Measurements from ENCODE around the gene CAV2. TPM values are rescaled to one million over a fixed set of nuclear protein-coding genes. Genes with fewer than 3 reads are reported as not detected.
"Not testable (repeated sequence)": the region's sequence is repeated elsewhere in the genome, so short reads cannot be mapped to it uniquely, and the experiment has no call there.

Gene CAV2
- total RNA-seq, 2 experiments from 2014 or later, result not detected

GRCh38 chr7:116477625-116478024 lies 21.9 kb upstream of the CAV2 start:
- intact Hi-C loops (cut with DNase I, micrococcal nuclease), result no loop called here
- DNase-seq (no peak), ATAC-seq (no peak)
- Mint-ChIP-seq H3K27ac (no peak overlapping the region), H3K9me3 (ENCODE audit: low read depth) (peaks cover 5% of the 10 kb centered on the region), H3K4me3 (no peak overlapping the region), H3K36me3 (ENCODE audit: low read depth) (no peaks in the 10 kb centered on the region), H3K4me1 (no peaks in the 10 kb centered on the region), H3K27me3 (peaks cover 21% of the 10 kb centered on the region)
- POLR2A ChIA-PET, result no interaction called here
- CTCF ChIA-PET, result interaction anchor here (0.7 kb wide), 1 partner anchor 320 kb away, joined by 3 read pairs; no protein-coding TSS in a partner anchor

GRCh38 chr7:116478834-116479233 lies 20.7 kb upstream of the CAV2 start:
- DNase-seq (no peak), ATAC-seq (peak; percentile 47)
- ChIA-PET POLR2A (no interaction called here), CTCF (no interaction called here)
- intact Hi-C loops (cut with DNase I, micrococcal nuclease), result no loop called here
- no peak overlapping the region for H3K4me3 Mint-ChIP-seq
- peaks cover 20% of the 10 kb centered on the region for H3K27me3 Mint-ChIP-seq
- no peak overlapping the region for H3K27ac Mint-ChIP-seq
- H3K9me3 Mint-ChIP-seq (ENCODE audit: low read depth), result peaks cover 5% of the 10 kb centered on the region
- H3K4me1 Mint-ChIP-seq, result no peaks in the 10 kb centered on the region
- H3K36me3 Mint-ChIP-seq (ENCODE audit: low read depth), result no peaks in the 10 kb centered on the region

- DNase-seq, result no peak
- no peak overlapping the region for H3K4me3 Mint-ChIP-seq
- POLR2A ChIA-PET, result no interaction called here
- H3K9me3 Mint-ChIP-seq (ENCODE audit: low read depth), result no peaks in the 10 kb centered on the region
- intact Hi-C loops (cut with DNase I, micrococcal nuclease), result no loop called here
- no peak for ATAC-seq
- CTCF ChIA-PET, result no interaction called here
- H3K36me3 Mint-ChIP-seq (ENCODE audit: low read depth), result no peaks in the 10 kb centered on the region
- H3K27me3 Mint-ChIP-seq, result peaks cover 24% of the 10 kb centered on the region
- no peaks in the 10 kb centered on the region for H3K4me1 Mint-ChIP-seq
- no peak overlapping the region for H3K27ac Mint-ChIP-seq
Observed at GRCh38 chr7:116483271-116483942, 16.1 kb upstream of the CAV2 start.

GRCh38 chr7:116484389-116484788 lies 15.1 kb upstream of the CAV2 start:
- H3K4me1 Mint-ChIP-seq; H3K27ac Mint-ChIP-seq; H3K36me3 Mint-ChIP-seq (ENCODE audit: low read depth); POLR2A ChIA-PET; H3K4me3 Mint-ChIP-seq; intact Hi-C loops (cut with DNase I, micrococcal nuclease); H3K9me3 Mint-ChIP-seq (ENCODE audit: low read depth); ATAC-seq; DNase-seq: not testable (repeated sequence)
- peaks cover 24% of the 10 kb centered on the region for H3K27me3 Mint-ChIP-seq
- CTCF ChIA-PET, result interaction anchor here (1.0 kb wide), 1 partner anchor 41 kb away, joined by 3 read pairs; no protein-coding TSS in a partner anchor

GRCh38 chr7:116487907-116488521 lies 11.5 kb upstream of the CAV2 start:
- H3K4me3 Mint-ChIP-seq, result no peak overlapping the region
- H3K9me3 Mint-ChIP-seq (ENCODE audit: low read depth), result no peaks in the 10 kb centered on the region
- DNase-seq (no peak), ATAC-seq (no peak)
- intact Hi-C loops (cut with DNase I, micrococcal nuclease), result no loop called here
- H3K27me3 Mint-ChIP-seq, result peaks cover 31% of the 10 kb centered on the region
- CTCF ChIA-PET, result interaction anchor here (1.1 to 1.2 kb wide), 2 partner anchors 15 to 38 kb away, joined by 3 read pairs; no protein-coding TSS in a partner anchor
- POLR2A ChIA-PET, result no interaction called here
- no peaks in the 10 kb centered on the region for H3K36me3 Mint-ChIP-seq (ENCODE audit: low read depth)
- no peak overlapping the region for H3K27ac Mint-ChIP-seq
- H3K4me1 Mint-ChIP-seq, result no peaks in the 10 kb centered on the region

- POLR2A ChIA-PET, result no interaction called here
- Mint-ChIP-seq H3K27me3 (peaks cover 26% of the 10 kb centered on the region), H3K4me1 (no peaks in the 10 kb centered on the region), H3K9me3 (ENCODE audit: low read depth) (no peaks in the 10 kb centered on the region), H3K4me3 (no peak overlapping the region), H3K27ac (no peak overlapping the region), H3K36me3 (ENCODE audit: low read depth) (no peaks in the 10 kb centered on the region)
- intact Hi-C loops (cut with DNase I, micrococcal nuclease), result no loop called here
- CTCF ChIA-PET, result no interaction called here
- no peak for ATAC-seq
- no peak for DNase-seq
Observed at GRCh38 chr7:116490351-116490750, 9.2 kb upstream of the CAV2 start.

- Mint-ChIP-seq H3K4me3 (no peak overlapping the region), H3K27me3 (peaks cover 27% of the 10 kb centered on the region), H3K9me3 (ENCODE audit: low read depth) (peaks cover 2% of the 10 kb centered on the region), H3K27ac (no peak overlapping the region), H3K4me1 (no peaks in the 10 kb centered on the region), H3K36me3 (ENCODE audit: low read depth) (no peaks in the 10 kb centered on the region)
- intact Hi-C loops (cut with DNase I, micrococcal nuclease), result no loop called here
- ATAC-seq, result no peak
- ChIA-PET CTCF (no interaction called here), POLR2A (no interaction called here)
- DNase-seq, result no peak
Observed at GRCh38 chr7:116491887-116492653, 7.5 kb upstream of the CAV2 start.

- ATAC-seq (no peak), DNase-seq (no peak)
- H3K4me3 Mint-ChIP-seq, result no peak overlapping the region
- no peaks in the 10 kb centered on the region for H3K36me3 Mint-ChIP-seq (ENCODE audit: low read depth)
- peaks cover 29% of the 10 kb centered on the region for H3K27me3 Mint-ChIP-seq
- intact Hi-C loops (cut with DNase I, micrococcal nuclease), result no loop called here
- ChIA-PET CTCF (no interaction called here), POLR2A (no interaction called here)
- peaks cover 2% of the 10 kb centered on the region for H3K9me3 Mint-ChIP-seq (ENCODE audit: low read depth)
- H3K4me1 Mint-ChIP-seq, result no peaks in the 10 kb centered on the region
- no peak overlapping the region for H3K27ac Mint-ChIP-seq
Observed at GRCh38 chr7:116492654-116493109, 6.9 kb upstream of the CAV2 start.

- intact Hi-C loops (cut with DNase I, micrococcal nuclease), result no loop called here
- ChIA-PET POLR2A (no interaction called here), CTCF (no interaction called here)
- Mint-ChIP-seq H3K27ac (no peak overlapping the region), H3K4me1 (no peaks in the 10 kb centered on the region), H3K4me3 (no peak overlapping the region), H3K9me3 (ENCODE audit: low read depth) (peaks cover 2% of the 10 kb centered on the region), H3K36me3 (ENCODE audit: low read depth) (no peaks in the 10 kb centered on the region), H3K27me3 (peaks cover 35% of the 10 kb centered on the region)
- no peak for ATAC-seq
- no peak for DNase-seq
Observed at GRCh38 chr7:116493449-116493848, 6.1 kb upstream of the CAV2 start.

GRCh38 chr7:116494472-116494871 lies 5.1 kb upstream of the CAV2 start:
- intact Hi-C loops (cut with DNase I, micrococcal nuclease), result no loop called here
- ATAC-seq, result no peak
- CTCF ChIA-PET, result no interaction called here
- H3K9me3 Mint-ChIP-seq (ENCODE audit: low read depth), result peaks cover 2% of the 10 kb centered on the region
- H3K4me1 Mint-ChIP-seq, result no peaks in the 10 kb centered on the region
- POLR2A ChIA-PET, result no interaction called here
- DNase-seq, result no peak
- no peak overlapping the region for H3K4me3 Mint-ChIP-seq
- no peak overlapping the region for H3K27ac Mint-ChIP-seq
- peaks cover 39% of the 10 kb centered on the region for H3K27me3 Mint-ChIP-seq
- H3K36me3 Mint-ChIP-seq (ENCODE audit: low read depth), result no peaks in the 10 kb centered on the region

GRCh38 chr7:116495736-116496135 lies 3.8 kb upstream of the CAV2 start:
- intact Hi-C loops (cut with DNase I, micrococcal nuclease), result no loop called here
- Mint-ChIP-seq H3K4me3 (no peak overlapping the region), H3K27ac (no peak overlapping the region), H3K4me1 (peaks cover 8% of the 10 kb centered on the region), H3K27me3 (peaks cover 46% of the 10 kb centered on the region), H3K9me3 (ENCODE audit: low read depth) (peaks cover 2% of the 10 kb centered on the region), H3K36me3 (ENCODE audit: low read depth) (no peaks in the 10 kb centered on the region)
- ChIA-PET POLR2A (no interaction called here), CTCF (no interaction called here)
- DNase-seq (no peak), ATAC-seq (no peak)

GRCh38 chr7:116496653-116497052 lies 2.9 kb upstream of the CAV2 start:
- Mint-ChIP-seq H3K27ac (no peak overlapping the region), H3K4me3 (no peak overlapping the region), H3K9me3 (ENCODE audit: low read depth) (peaks cover 2% of the 10 kb centered on the region), H3K27me3 (peaks cover 45% of the 10 kb centered on the region), H3K4me1 (peaks cover 10% of the 10 kb centered on the region), H3K36me3 (ENCODE audit: low read depth) (no peaks in the 10 kb centered on the region)
- intact Hi-C loops (cut with DNase I, micrococcal nuclease), result no loop called here
- POLR2A ChIA-PET, result no interaction called here
- ATAC-seq (no peak), DNase-seq (no peak)
- CTCF ChIA-PET, result no interaction called here

Measured in activated CD4-positive, alpha-beta T cell treated with anti-CD3 and anti-CD28 coated beads for 36 hours (primary cell).